ENCODE measurements around the gene ERBIN. TPM values are rescaled to one million over a fixed set of nuclear protein-coding genes. Genes with fewer than 3 reads are reported as not detected.

The ERBIN gene
- total RNA-seq, 2 donors from 2014 or later: 17.8 to 52.7 TPM

GRCh38 chr5:66012271-66012670 is 85.9 kb downstream of the ERBIN start:
- no peaks in the 10 kb centered on the region for H3K4me1 ChIP-seq
- H3K27ac ChIP-seq: no peak overlapping the region
- DNase-seq: no peak
- no peaks in the 10 kb centered on the region for H3K27me3 ChIP-seq
- TF ChIP-seq POLR2A (IDR thresholded peaks at IDR 0.05): no peak
- TF ChIP-seq CTCF (IDR thresholded peaks at IDR 0.05): no peak
- H3K9me3 ChIP-seq: no peaks in the 10 kb centered on the region
- ATAC-seq: no peak
- intact Hi-C loops (cut with DNase I): no loop called here
- H3K4me3 ChIP-seq: no peak overlapping the region
- no peaks in the 10 kb centered on the region for H3K36me3 ChIP-seq (replicated peaks in 1 of 2; ENCODE audit: insufficient read depth in 1 of 2, low read depth in 2 of 2)

- no peak for DNase-seq
- WGBS, 2 donors: 56% methylated on average over 2 of the region's 2 CpGs
- H3K4me3 ChIP-seq: no peak overlapping the region
- no peak for ATAC-seq
- H3K27me3 ChIP-seq: no peaks in the 10 kb centered on the region
- H3K9me3 ChIP-seq: no peaks in the 10 kb centered on the region
- TF ChIP-seq POLR2A (IDR thresholded peaks at IDR 0.05) (no peak), CTCF (IDR thresholded peaks at IDR 0.05) (no peak)
- H3K36me3 ChIP-seq (replicated peaks in 1 of 2; ENCODE audit: insufficient read depth in 1 of 2, low read depth in 2 of 2): no peaks in the 10 kb centered on the region
- intact Hi-C loops (cut with DNase I): no loop called here
- no peak overlapping the region for H3K27ac ChIP-seq
- no peaks in the 10 kb centered on the region for H3K4me1 ChIP-seq
Measured at GRCh38 chr5:66013397-66013796, 87.0 kb downstream of the ERBIN start.

- Histone ChIP-seq H3K4me3 (no peak overlapping the region), H3K9me3 (no peaks in the 10 kb centered on the region), H3K36me3 (replicated peaks in 1 of 2; ENCODE audit: insufficient read depth in 1 of 2, low read depth in 2 of 2) (no peaks in the 10 kb centered on the region), H3K27ac (no peak overlapping the region), H3K27me3 (no peaks in the 10 kb centered on the region), H3K4me1 (no peaks in the 10 kb centered on the region)
- 85 to 100% methylated on average over 1 of the region's 1 CpG for WGBS, 2 donors
- no peak for TF ChIP-seq CTCF (IDR thresholded peaks at IDR 0.05)
- no peak for TF ChIP-seq POLR2A (IDR thresholded peaks at IDR 0.05)
- ATAC-seq (no peak), DNase-seq (no peak)
- intact Hi-C loops (cut with DNase I): no loop called here
Measured at GRCh38 chr5:66013906-66014305, 87.5 kb downstream of the ERBIN start.

GRCh38 chr5:66015196-66015960 is 89.0 kb downstream of the ERBIN start:
- WGBS, 2 donors: 81% methylated on average over 6 of the region's 6 CpGs
- intact Hi-C loops (cut with DNase I): no loop called here
- H3K4me3 ChIP-seq: no peak overlapping the region

More at GRCh38 chr5:66015196-66015960, 89.0 kb downstream of the ERBIN start:
- no peak for TF ChIP-seq POLR2A (IDR thresholded peaks at IDR 0.05)
- no peak for TF ChIP-seq CTCF (IDR thresholded peaks at IDR 0.05)
- H3K4me1 ChIP-seq: no peaks in the 10 kb centered on the region
- DNase-seq (no peak), ATAC-seq (no peak)
- H3K9me3 ChIP-seq: no peaks in the 10 kb centered on the region
- no peak overlapping the region for H3K27ac ChIP-seq
- H3K36me3 ChIP-seq (replicated peaks in 1 of 2; ENCODE audit: insufficient read depth in 1 of 2, low read depth in 2 of 2): no peaks in the 10 kb centered on the region
- no peaks in the 10 kb centered on the region for H3K27me3 ChIP-seq
